ENCODE results near the gene GAMT. TPM values are rescaled to one million over a fixed set of nuclear protein-coding genes. Genes with fewer than 3 reads are reported as not detected.
A peak's percentile ranks its signal among the peaks of the same experiment; 100 is the strongest.

GAMT gene
- total RNA-seq, 2 donors from 2014 or later = 38.4 to 49.6 TPM

DNA sequence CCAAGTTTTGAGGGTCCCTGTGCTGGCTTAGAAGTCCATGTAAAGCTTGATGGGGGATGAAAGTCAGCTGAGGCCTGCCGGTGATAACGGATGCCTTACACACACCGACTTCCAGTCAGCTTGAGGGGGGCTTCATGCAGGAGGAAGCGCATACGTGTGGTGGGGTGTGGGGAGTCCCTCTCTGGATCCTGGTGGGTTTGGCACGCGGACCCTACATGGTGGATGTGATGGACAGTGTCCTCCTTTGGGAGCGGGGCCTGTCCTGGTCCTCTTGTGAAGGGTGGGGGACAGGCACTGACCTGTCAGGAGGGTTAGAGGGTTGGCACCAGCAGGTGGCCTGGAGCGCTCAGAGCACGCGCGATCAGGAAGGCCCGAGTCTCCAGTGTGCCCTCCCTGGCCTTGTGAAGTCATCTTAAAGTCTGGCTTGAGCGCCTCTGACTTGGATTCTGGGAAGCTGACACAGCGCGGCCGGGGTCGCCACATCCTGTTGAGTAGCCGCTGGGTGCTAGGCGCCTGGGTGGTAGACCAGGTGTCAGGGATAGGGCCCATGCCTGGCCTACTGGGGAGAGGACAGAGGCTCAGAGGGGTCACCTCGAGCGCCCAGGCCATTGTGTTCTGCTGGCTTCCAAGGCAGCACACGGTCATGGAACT is 8.9 kb upstream of the GAMT start:
- H3K27ac Mint-ChIP-seq = peak overlapping the region; percentile 74
- no peaks in the 10 kb centered on the region for H3K27me3 Mint-ChIP-seq (ENCODE audit: insufficient read depth)
- H3K4me1 ChIP-seq (ENCODE audit: control insufficient read depth, insufficient read depth, low read length) = peaks cover 7% of the 10 kb centered on the region
- no peak overlapping the region for H3K4me3 ChIP-seq (ENCODE audit: low read length)
- H3K4me1 Mint-ChIP-seq = peaks cover 28% of the 10 kb centered on the region
- peaks cover 24% of the 10 kb centered on the region for H3K36me3 Mint-ChIP-seq (ENCODE audit: low read depth)
- TF ChIP-seq, protein P1, sequence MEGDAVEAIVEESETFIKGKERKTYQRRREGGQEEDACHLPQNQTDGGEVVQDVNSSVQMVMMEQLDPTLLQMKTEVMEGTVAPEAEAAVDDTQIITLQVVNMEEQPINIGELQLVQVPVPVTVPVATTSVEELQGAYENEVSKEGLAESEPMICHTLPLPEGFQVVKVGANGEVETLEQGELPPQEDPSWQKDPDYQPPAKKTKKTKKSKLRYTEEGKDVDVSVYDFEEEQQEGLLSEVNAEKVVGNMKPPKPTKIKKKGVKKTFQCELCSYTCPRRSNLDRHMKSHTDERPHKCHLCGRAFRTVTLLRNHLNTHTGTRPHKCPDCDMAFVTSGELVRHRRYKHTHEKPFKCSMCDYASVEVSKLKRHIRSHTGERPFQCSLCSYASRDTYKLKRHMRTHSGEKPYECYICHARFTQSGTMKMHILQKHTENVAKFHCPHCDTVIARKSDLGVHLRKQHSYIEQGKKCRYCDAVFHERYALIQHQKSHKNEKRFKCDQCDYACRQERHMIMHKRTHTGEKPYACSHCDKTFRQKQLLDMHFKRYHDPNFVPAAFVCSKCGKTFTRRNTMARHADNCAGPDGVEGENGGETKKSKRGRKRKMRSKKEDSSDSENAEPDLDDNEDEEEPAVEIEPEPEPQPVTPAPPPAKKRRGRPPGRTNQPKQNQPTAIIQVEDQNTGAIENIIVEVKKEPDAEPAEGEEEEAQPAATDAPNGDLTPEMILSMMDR (conservative IDR thresholded peaks at IDR 0.05) = no peak
- H3K9me3 Mint-ChIP-seq = no peaks in the 10 kb centered on the region
- H3K9me3 ChIP-seq (ENCODE audit: control insufficient read depth, low read length) = no peaks in the 10 kb centered on the region
- no peak overlapping the region for H3K27ac ChIP-seq (ENCODE audit: low read depth, low read length)
- H3K36me3 ChIP-seq (ENCODE audit: control insufficient read depth, insufficient read depth, low read length) = peaks cover 19% of the 10 kb centered on the region
- H3K27me3 ChIP-seq (ENCODE audit: control insufficient read depth, insufficient read depth, low read length, poor library complexity, severe bottlenecking) = no peaks in the 10 kb centered on the region
- no peak for DNase-seq
- H3K9ac ChIP-seq (ENCODE audit: extremely low read depth, low read length, poor library complexity, severe bottlenecking) = no peak overlapping the region
- 96% methylated on average over 16 to 23 of the region's 23 CpGs for WGBS, 2 experiments (ENCODE audit: insufficient coverage in 1 of 2, insufficient read length in 1 of 2)
- H3K4me3 Mint-ChIP-seq = peak overlapping the region; percentile 89

DNA sequence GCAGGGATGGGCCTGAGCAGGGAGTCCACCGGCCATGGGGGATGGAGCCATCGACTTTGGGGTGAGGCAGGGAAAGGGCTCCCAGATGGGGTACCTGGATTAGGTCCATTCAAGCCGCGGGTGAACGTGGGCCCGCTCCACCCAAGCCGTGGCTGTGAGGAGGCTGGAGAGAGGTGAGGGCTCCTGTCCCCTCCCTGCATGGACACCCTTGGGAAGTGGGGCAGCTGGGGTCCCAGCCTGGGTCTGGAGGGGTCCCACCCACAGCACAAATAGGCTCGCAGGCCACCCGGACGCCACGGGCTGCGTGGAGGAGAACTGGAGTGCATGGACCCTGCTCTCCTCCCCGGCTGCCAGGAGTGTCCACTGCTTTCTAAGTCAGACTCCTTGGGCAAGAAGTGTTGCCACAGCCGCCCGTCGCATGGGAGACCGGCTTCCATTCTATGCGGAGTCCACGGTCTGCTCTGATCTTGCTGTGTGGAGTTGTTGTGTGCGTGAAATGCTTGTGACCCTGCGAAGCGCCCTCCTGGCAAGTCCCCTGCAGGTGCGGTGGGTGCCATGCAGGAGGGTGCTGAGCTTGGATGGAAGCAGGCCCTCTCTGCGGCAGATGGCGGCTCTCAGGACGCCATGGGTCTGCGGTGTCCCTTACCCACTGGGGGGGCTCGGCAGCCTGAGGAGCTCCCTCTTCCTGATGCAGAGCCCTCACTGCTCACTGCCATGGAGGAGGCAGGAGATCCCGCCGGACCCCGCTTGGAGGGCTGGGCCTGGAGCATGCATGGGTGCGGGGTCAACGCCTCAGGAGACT is 8.1 kb upstream of the GAMT start:
- Mint-ChIP-seq H3K9me3 (no peaks in the 10 kb centered on the region), H3K36me3 (ENCODE audit: low read depth) (peaks cover 22% of the 10 kb centered on the region), H3K4me1 (peaks cover 23% of the 10 kb centered on the region), H3K27ac (peak overlapping the region; percentile 88), H3K4me3 (peak overlapping the region; percentile 89), H3K27me3 (ENCODE audit: insufficient read depth) (no peaks in the 10 kb centered on the region)
- DNase-seq = no peak
- Histone ChIP-seq H3K27ac (ENCODE audit: low read depth, low read length) (no peak overlapping the region), H3K27me3 (ENCODE audit: control insufficient read depth, insufficient read depth, low read length, poor library complexity, severe bottlenecking) (no peaks in the 10 kb centered on the region), H3K9me3 (ENCODE audit: control insufficient read depth, low read length) (no peaks in the 10 kb centered on the region), H3K9ac (ENCODE audit: extremely low read depth, low read length, poor library complexity, severe bottlenecking) (peak overlapping the region; percentile 83), H3K4me3 (ENCODE audit: low read length) (peak overlapping the region; percentile 93), H3K4me1 (ENCODE audit: control insufficient read depth, insufficient read depth, low read length) (peaks cover 7% of the 10 kb centered on the region), H3K36me3 (ENCODE audit: control insufficient read depth, insufficient read depth, low read length) (peaks cover 19% of the 10 kb centered on the region)
- 88 to 92% methylated on average over 17 to 33 of the region's 33 CpGs for whole genome bisulfite sequencing, 2 experiments (ENCODE audit: insufficient coverage in 1 of 2, insufficient read length in 1 of 2)
- TF ChIP-seq, protein P1 (conservative IDR thresholded peaks at IDR 0.05) = no peak

DNA sequence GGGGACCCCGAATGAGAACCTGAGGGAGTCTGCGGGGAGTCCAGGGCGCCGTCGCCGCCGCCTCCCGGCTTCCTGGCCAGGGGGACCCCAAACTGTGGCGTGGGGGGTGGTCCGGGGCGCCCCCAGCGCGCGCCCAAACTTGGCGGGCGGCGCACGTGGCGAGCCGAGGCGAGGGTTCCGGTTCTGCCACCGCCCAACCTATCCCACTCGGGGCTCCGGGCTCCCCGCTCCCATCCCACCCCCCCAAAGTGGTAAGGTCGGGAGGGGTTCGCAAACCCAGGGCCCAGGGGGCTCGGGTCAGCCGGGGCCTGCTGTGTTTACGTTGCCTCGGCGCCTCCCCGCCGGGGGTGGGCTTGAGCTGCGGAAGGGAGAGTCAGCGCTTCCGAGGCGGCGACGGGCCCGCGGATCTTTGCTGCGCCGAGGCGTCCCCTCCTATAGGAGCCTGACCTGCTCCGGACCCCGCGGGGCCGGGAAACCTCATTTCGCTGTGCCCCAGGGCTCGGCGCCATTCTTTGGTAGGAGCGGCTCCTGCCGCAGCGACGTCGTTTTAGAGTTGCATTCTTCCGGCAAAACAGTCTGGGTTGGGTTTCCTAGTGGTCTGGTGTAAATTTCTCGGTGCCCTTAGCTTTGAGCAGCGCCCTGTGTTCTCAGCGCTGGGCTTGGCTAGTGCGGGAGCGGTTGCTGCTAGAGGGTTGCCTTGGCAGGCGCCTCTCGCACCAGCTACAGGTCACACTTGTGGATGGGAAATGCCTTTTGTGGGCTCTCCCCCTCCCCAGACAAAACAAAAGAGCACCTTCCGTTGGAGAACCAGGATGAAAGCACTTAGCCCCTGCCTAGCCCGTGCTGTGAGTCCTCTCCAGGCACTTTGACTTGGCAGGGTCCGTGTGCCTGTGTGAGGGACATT is 7.2 kb upstream of the GAMT start:
- Mint-ChIP-seq H3K4me1 (peaks cover 23% of the 10 kb centered on the region), H3K27me3 (ENCODE audit: insufficient read depth) (no peaks in the 10 kb centered on the region), H3K27ac (peak overlapping the region; percentile 88), H3K9me3 (no peaks in the 10 kb centered on the region), H3K4me3 (peak overlapping the region; percentile 89), H3K36me3 (ENCODE audit: low read depth) (peaks cover 22% of the 10 kb centered on the region)
- H3K36me3 ChIP-seq (ENCODE audit: control insufficient read depth, insufficient read depth, low read length) = peaks cover 14% of the 10 kb centered on the region
- 2 to 4% methylated on average over 35 to 69 of the region's 69 CpGs for WGBS, 2 experiments (ENCODE audit: insufficient coverage in 1 of 2, insufficient read length in 1 of 2)
- TF ChIP-seq, protein P1 (conservative IDR thresholded peaks at IDR 0.05) = no peak
- peak; percentile 72 for DNase-seq
- H3K4me3 ChIP-seq (ENCODE audit: low read length) = peak overlapping the region; percentile 93
- H3K4me1 ChIP-seq (ENCODE audit: control insufficient read depth, insufficient read depth, low read length) = peaks cover 7% of the 10 kb centered on the region
- peak overlapping the region; percentile 38 for H3K27ac ChIP-seq (ENCODE audit: low read depth, low read length)
- H3K9ac ChIP-seq (ENCODE audit: extremely low read depth, low read length, poor library complexity, severe bottlenecking) = peak overlapping the region; percentile 83
- H3K9me3 ChIP-seq (ENCODE audit: control insufficient read depth, low read length) = no peaks in the 10 kb centered on the region
- H3K27me3 ChIP-seq (ENCODE audit: control insufficient read depth, insufficient read depth, low read length, poor library complexity, severe bottlenecking) = no peaks in the 10 kb centered on the region

Measured in endodermal cell (in vitro differentiated cells).